ENCODE measurements around the gene UXT.

UXT gene

GRCh38 chrX:47613082-47613481 lies 45.9 kb downstream of the UXT start:
- FAIRE-seq: no peak

DNA sequence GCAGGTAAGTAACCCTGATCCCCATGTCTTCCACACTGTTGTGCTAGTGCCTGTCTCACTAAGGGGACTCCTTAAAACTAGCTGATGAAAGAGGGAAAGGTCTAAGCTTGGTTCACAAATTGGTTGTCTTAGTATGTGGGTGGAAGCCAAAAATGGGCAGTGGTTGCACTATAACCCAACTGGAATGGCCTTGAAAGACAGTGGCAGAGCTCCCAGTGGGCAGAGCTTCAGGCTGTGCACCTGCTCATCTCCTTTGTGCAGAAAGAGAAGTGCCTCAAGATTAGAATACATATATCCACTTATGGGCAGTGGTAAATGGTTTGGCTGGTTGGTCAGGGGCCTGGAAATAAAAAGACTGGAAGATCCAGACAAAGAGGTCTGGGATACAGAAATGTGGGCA lies 46.6 kb downstream of the UXT start:
- no peak for DNase-seq (ENCODE audit: insufficient read length, low spot score)
- no peak for FAIRE-seq
- TF ChIP-seq, protein P1, sequence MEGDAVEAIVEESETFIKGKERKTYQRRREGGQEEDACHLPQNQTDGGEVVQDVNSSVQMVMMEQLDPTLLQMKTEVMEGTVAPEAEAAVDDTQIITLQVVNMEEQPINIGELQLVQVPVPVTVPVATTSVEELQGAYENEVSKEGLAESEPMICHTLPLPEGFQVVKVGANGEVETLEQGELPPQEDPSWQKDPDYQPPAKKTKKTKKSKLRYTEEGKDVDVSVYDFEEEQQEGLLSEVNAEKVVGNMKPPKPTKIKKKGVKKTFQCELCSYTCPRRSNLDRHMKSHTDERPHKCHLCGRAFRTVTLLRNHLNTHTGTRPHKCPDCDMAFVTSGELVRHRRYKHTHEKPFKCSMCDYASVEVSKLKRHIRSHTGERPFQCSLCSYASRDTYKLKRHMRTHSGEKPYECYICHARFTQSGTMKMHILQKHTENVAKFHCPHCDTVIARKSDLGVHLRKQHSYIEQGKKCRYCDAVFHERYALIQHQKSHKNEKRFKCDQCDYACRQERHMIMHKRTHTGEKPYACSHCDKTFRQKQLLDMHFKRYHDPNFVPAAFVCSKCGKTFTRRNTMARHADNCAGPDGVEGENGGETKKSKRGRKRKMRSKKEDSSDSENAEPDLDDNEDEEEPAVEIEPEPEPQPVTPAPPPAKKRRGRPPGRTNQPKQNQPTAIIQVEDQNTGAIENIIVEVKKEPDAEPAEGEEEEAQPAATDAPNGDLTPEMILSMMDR (IDR thresholded peaks at IDR 0.05; ENCODE audit: insufficient read depth, missing control alignments): no peak

More at GRCh38 chrX:47613082-47613481, 45.9 kb downstream of the UXT start:
- no peak for DNase-seq (ENCODE audit: insufficient read length, low spot score)
- TF ChIP-seq, protein P1 (IDR thresholded peaks at IDR 0.05; ENCODE audit: insufficient read depth, missing control alignments): no peak

GRCh38 chrX:47611926-47612325 lies 47.1 kb downstream of the UXT start:
- TF ChIP-seq, protein P1 (IDR thresholded peaks at IDR 0.05; ENCODE audit: insufficient read depth, missing control alignments): no peak
- FAIRE-seq (no peak), DNase-seq (ENCODE audit: insufficient read length, low spot score) (no peak)

DNA sequence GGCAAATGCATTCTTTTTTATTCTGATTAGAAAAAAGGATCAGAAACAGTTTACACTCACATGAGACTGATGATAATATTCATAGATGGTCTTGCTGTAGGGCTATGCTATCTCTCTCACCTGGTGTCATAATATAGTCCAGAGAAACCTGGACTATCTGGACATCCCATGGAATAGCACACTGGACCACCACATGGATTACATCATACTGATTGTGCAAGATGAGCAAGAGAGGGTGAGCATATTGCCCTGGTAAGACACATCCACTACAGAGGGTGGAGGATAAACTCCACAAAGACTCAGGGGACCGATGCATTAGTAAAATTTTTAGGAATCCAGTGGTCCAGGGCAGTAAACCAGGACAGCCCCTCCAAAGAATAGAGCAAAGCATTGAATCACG lies 47.5 kb downstream of the UXT start:
- TF ChIP-seq, protein P1 (IDR thresholded peaks at IDR 0.05; ENCODE audit: insufficient read depth, missing control alignments): no peak
- DNase-seq (ENCODE audit: insufficient read length, low spot score): no peak

DNA sequence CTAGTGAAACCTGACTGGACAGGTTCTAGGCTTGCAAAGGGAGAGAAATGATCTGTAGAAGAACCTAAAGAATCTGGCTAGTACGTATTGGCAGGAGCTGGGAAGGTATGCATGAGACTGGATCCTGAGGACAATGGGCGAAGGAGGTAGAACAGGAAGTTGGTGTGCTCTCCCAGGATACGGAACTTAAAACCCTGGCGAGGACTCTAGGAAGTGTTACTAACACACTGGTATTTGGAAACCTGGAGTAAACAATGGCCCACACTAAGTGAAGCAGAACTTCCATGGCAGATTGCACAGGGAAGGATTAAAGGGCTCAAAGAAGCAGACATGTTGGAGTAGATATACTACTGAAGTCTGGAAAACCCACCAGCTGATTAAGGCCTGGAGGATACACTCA lies 48.5 kb downstream of the UXT start:
- DNase-seq (ENCODE audit: insufficient read length, low spot score) (no peak), FAIRE-seq (no peak)
- TF ChIP-seq, protein P1 (IDR thresholded peaks at IDR 0.05; ENCODE audit: insufficient read depth, missing control alignments): no peak

More for the DNA sequence above, 47.5 kb downstream of the UXT start:
- no peak for FAIRE-seq

DNA sequence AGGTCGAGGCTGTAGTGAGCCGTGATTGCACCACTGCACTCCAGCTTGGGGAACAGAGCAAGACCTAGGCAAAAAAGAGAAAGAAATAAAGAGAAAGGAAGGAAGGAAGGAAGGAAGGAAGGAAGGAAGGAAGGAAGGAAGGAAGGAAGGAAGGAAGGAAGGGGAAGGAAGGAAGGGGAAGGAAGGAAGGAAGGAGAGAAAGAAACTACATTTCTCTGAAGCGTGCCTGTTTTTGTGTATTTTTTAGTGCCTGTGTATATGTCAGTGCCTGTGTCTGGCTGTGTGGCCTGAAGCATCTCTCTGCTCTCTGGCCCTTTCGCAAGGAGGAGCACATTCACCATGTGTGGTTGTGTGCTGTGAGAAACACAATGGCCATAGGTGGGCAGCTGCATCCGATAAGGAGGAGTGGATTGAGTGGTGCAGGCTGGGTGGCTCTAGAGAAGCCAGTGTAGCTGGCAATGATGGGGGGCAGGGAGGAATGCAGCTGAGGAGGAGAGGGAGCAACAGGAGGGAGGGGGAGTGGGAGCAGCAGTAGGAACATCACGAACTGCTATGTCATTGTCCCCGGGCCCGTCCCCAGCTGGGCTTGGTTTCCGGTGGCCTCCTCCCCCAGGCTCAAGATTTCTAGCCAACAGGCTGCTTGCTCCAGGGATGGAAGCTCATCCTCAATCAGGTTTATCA lies 50.7 kb downstream of the UXT start:
- FAIRE-seq (no peak), DNase-seq (ENCODE audit: insufficient read length, low spot score) (no peak)
- TF ChIP-seq, protein P1 (IDR thresholded peaks at IDR 0.05; ENCODE audit: insufficient read depth, missing control alignments): no peak

- TF ChIP-seq, protein P1 (IDR thresholded peaks at IDR 0.05; ENCODE audit: insufficient read depth, missing control alignments): no peak
- DNase-seq (ENCODE audit: insufficient read length, low spot score) (no peak), FAIRE-seq (no peak)
These were observed 51.9 kb downstream of the UXT start for GRCh38 chrX:47607091-47607490.

Data from D721Med (cell line).